H1 (cell line): Measurements from ENCODE around the gene TEAD4.

Experiments
- CREB1 ChIP-seq: IDR thresholded peaks from 2 replicates; pipeline ENCODE4 v1.6.1; 2012; ENCODE audit warnings: inconsistent platforms
- CTCF ChIP-seq, 3 experiments: IDR thresholded peaks; 1 replicate in 2 of 3; 2 replicates in 1 of 3; pipeline versions ENCODE4 v1.5.1 to v1.6.1; 2011; ENCODE audit warnings: low read length in 3 of 3, mild to moderate bottlenecking in 3 of 3, inconsistent platforms in 2 of 3, low read depth in 1 of 3, moderate library complexity in 1 of 3; ENCODE audit not compliant: insufficient read depth in 1 of 3; ENCODE audit errors: control extremely low read depth in 1 of 3
- EZH2 ChIP-seq: fragments of 200-600 bp; sonication (generic); IDR thresholded peaks from 2 replicates; pipeline ENCODE4 v1.7.1; 2012; ENCODE audit warnings: low read depth, mild to moderate bottlenecking, moderate library complexity, low read length, inconsistent platforms; ENCODE audit not compliant: severe bottlenecking
- PHF8 ChIP-seq: fragments of 200-600 bp; sonication (generic); conservative IDR thresholded peaks from 2 replicates; pipeline ENCODE4 v1.7.1; 2012; ENCODE audit warnings: low read depth, mild to moderate bottlenecking, inconsistent platforms, low read length, moderate library complexity
- POU5F1 ChIP-seq: IDR thresholded peaks from 2 replicates; pipeline ENCODE4 v1.6.1; 2011; ENCODE audit warnings: low read depth, mild to moderate bottlenecking, low read length, moderate library complexity
- SUZ12 ChIP-seq: fragments of 200-600 bp; sonication (generic); IDR thresholded peaks from 2 replicates; pipeline ENCODE4 v1.6.1; 2012; ENCODE audit warnings: mild to moderate bottlenecking, inconsistent platforms, low read length, moderate library complexity, mixed read lengths
- YY1 ChIP-seq: IDR thresholded peaks from 2 replicates; pipeline ENCODE4 v1.6.1; 2011; ENCODE audit warnings: low read depth, mild to moderate bottlenecking, low read length
- TF ChIP-seq, protein P1 (sequence below): IDR thresholded peaks from 2 replicates; pipeline ENCODE4 v1.6.1; 2012; ENCODE audit warnings: inconsistent platforms

DNA sequence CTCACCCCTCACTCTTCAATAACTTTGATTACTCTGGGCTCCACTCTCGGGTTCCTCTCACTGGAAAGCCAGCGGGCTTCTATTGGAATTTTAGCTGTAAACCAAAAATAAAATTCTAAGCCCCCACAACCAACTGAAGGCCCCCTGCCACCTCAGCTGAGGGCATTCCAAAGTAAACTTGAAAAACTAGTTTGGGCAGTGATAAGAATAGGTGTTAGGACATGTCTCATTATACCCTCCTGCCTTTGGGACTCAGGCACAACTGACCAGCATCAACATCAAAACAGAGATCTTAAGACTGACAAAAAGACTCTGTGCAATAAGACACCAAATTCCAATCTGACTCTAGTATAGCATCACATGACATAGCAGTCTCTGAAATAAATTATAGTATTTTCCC, 106.1 kb downstream of the TEAD4 start:
- TF ChIP-seq CTCF (IDR thresholded peaks at IDR 0.05; ENCODE audit: control extremely low read depth in 1 of 3, insufficient read depth in 1 of 3, low read depth in 1 of 3, low read length in 3 of 3) (no peak), PHF8 (no peak), SUZ12 (no peak), YY1 (no peak), POU5F1 (no peak), EZH2 (no peak), CREB1 (no peak)
- TF ChIP-seq, protein P1, sequence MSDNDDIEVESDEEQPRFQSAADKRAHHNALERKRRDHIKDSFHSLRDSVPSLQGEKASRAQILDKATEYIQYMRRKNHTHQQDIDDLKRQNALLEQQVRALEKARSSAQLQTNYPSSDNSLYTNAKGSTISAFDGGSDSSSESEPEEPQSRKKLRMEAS, result no peak
